Mesothelial cell of epicardium (in vitro differentiated cells): ENCODE results near the gene CCL23. TPM values are rescaled to one million over a fixed set of nuclear protein-coding genes. Genes with fewer than 3 reads are reported as not detected.
A peak's percentile ranks its signal among the peaks of the same experiment; 100 is the strongest.

Source experiments
- DNase-seq, 2 experiments: peaks; one replicate each; pipeline ENCODE4 v3.0.0; 2021; ENCODE audit warnings: low spot score in 2 of 2; ENCODE audit not compliant: unreplicated experiment in 2 of 2
- H3K27ac Mint-ChIP-seq: 2 replicates; pipeline ENCODE4 v1.8.0; 2021; ENCODE audit warnings: mixed read lengths
- H3K27me3 Mint-ChIP-seq: 2 replicates; pipeline ENCODE4 v1.8.0; 2021; ENCODE audit warnings: low read depth, mixed read lengths
- H3K36me3 Mint-ChIP-seq: 2 replicates; pipeline ENCODE4 v1.8.0; 2021; ENCODE audit warnings: mixed read lengths
- H3K4me1 Mint-ChIP-seq: 2 replicates; pipeline ENCODE4 v1.8.0; 2021; ENCODE audit warnings: mixed read lengths
- H3K4me3 Mint-ChIP-seq: 2 replicates; pipeline ENCODE4 v1.8.0; 2021; ENCODE audit warnings: mild to moderate bottlenecking, moderate library complexity, mixed read lengths
- H3K9me3 Mint-ChIP-seq: 2 replicates; pipeline ENCODE4 v1.8.0; 2021; ENCODE audit warnings: mixed read lengths
- total RNA-seq: library from RNA; stranded (reverse); gene quantifications from 3 replicates; pipeline ENCODE4 v1.2.1, GENCODE V29; 2021
- TF ChIP-seq, protein P1 (sequence below): fragments of 200-600 bp; sonication (generic); IDR thresholded peaks from one replicate; pipeline ENCODE4 v1.5.0; 2021; ENCODE audit warnings: antibody characterized with exemption; ENCODE audit not compliant: unreplicated experiment

Gene CCL23
- total RNA-seq, 1 donor from 2014 or later: not detected

DNA sequence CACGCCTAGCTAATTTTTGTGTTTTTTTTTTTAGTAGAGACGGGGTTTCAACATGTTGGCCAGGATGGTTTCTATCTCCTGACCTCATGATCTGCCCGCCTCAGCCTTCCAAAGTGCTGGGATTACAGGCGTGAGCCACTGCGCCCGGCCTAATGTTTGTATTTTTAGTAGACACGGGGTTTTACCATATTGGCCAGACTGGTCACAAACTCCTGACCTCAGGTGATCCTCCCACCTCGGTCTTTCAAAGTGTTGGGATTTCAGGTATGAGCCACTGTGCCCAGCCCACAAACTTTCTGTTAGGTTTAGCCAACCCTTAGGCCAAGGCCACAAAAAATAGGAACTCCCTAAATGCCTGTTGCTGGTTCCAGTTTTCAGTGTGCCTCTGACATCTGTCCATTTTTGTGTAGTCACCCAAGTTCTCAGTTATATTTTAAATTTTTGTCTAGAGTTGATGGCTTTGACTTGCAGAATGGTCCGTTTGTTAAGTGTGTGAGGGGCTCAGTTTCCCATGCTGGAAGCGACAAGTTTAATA lies 49.2 kb downstream of the CCL23 start:
- no peaks in the 10 kb centered on the region for H3K36me3 Mint-ChIP-seq
- peaks cover 20% of the 10 kb centered on the region for H3K27me3 Mint-ChIP-seq
- H3K4me3 Mint-ChIP-seq: no peak overlapping the region
- no peaks in the 10 kb centered on the region for H3K4me1 Mint-ChIP-seq
- no peak overlapping the region for H3K27ac Mint-ChIP-seq
- H3K9me3 Mint-ChIP-seq: no peaks in the 10 kb centered on the region
- TF ChIP-seq, protein P1, sequence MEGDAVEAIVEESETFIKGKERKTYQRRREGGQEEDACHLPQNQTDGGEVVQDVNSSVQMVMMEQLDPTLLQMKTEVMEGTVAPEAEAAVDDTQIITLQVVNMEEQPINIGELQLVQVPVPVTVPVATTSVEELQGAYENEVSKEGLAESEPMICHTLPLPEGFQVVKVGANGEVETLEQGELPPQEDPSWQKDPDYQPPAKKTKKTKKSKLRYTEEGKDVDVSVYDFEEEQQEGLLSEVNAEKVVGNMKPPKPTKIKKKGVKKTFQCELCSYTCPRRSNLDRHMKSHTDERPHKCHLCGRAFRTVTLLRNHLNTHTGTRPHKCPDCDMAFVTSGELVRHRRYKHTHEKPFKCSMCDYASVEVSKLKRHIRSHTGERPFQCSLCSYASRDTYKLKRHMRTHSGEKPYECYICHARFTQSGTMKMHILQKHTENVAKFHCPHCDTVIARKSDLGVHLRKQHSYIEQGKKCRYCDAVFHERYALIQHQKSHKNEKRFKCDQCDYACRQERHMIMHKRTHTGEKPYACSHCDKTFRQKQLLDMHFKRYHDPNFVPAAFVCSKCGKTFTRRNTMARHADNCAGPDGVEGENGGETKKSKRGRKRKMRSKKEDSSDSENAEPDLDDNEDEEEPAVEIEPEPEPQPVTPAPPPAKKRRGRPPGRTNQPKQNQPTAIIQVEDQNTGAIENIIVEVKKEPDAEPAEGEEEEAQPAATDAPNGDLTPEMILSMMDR: no peak
- peak in 1 of 2 experiments; percentile 19 for DNase-seq

DNA sequence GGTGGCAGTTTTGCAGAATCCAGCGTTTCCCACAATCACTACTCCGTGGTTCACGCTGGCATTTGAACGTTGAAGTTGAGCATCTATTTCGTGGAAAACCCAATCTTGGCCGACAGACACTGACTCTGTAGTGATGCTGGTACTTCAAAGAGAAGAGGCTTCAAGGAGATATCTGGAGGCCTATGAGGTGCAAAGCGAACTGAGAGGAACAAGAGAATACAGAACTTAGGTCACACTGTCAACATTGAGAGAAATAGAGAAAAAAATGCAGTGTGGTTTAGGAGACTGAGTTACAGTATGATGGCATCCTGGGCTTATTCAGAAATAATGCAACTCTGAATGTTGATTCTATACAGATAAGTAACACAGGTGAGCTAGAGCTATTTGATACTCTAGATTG lies 52.5 kb downstream of the CCL23 start:
- H3K27ac Mint-ChIP-seq: no peak overlapping the region
- peak in 1 of 2 experiments; percentile 13 for DNase-seq
- no peaks in the 10 kb centered on the region for H3K36me3 Mint-ChIP-seq
- TF ChIP-seq, protein P1: no peak
- H3K27me3 Mint-ChIP-seq: peaks cover 29% of the 10 kb centered on the region
- H3K4me1 Mint-ChIP-seq: no peaks in the 10 kb centered on the region
- no peaks in the 10 kb centered on the region for H3K9me3 Mint-ChIP-seq
- no peak overlapping the region for H3K4me3 Mint-ChIP-seq

DNA sequence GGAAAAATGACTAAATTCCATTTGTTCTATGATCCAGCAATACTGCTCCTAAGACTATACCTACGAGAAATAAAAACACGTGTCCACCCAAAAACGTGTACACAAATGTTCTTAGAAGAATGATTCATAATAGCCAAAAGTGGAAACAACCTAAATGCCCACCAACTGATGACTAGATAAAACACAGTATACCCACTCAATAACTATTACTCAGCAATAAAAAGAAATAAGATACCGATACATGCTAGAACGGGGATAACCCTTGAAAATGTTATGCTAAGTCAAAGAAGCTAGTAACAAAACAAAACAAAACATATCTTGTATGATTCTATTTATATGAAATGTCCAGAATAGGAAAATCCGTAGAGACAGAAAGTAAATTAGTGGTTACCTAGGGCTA lies 54.1 kb downstream of the CCL23 start:
- Mint-ChIP-seq H3K4me1 (no peaks in the 10 kb centered on the region), H3K4me3 (no peak overlapping the region), H3K36me3 (no peaks in the 10 kb centered on the region), H3K27ac (no peak overlapping the region), H3K27me3 (peaks cover 30% of the 10 kb centered on the region), H3K9me3 (no peaks in the 10 kb centered on the region)
- TF ChIP-seq, protein P1: no peak
- no peak for DNase-seq

Other genes starting within 250 kb of the CCL23 start
- gene MMP28, start 222.3 kb downstream of the CCL23 start, total RNA-seq: 0.34 to 0.86 TPM in 2 of 3 replicates, not detected in the other
- gene TAF15, start 208.5 kb downstream of the CCL23 start, total RNA-seq: 218 to 235 TPM (median 225 TPM) in 3 replicates
- gene HEATR9, start 149.1 kb downstream of the CCL23 start, total RNA-seq: not detected in 3 replicates
- not detected in 3 replicates for gene CCL5, start 137.6 kb downstream of the CCL23 start, total RNA-seq
- gene RDM1, start 87.2 kb downstream of the CCL23 start, total RNA-seq: 2.1 to 3.5 TPM (median 3.4 TPM) in 3 replicates
- not detected in 3 replicates for gene LYZL6, start 74.3 kb downstream of the CCL23 start, total RNA-seq
- not detected in 3 replicates for gene CCL16, start 36.5 kb downstream of the CCL23 start, total RNA-seq
- gene CCL14, start 31.2 kb downstream of the CCL23 start, total RNA-seq: not detected in 3 replicates
- not detected in 3 replicates for gene CCL15, start 16.4 kb downstream of the CCL23 start, total RNA-seq
- not detected in 3 replicates for gene CCL18, start 46.3 kb upstream of the CCL23 start, total RNA-seq
- gene CCL3, start 72.2 kb upstream of the CCL23 start, total RNA-seq: not detected in 3 replicates
- not detected in 3 replicates for gene CCL4, start 85.9 kb upstream of the CCL23 start, total RNA-seq
- gene TBC1D3B, start 158.7 kb upstream of the CCL23 start, total RNA-seq: 27.9 to 28.4 TPM (median 28.2 TPM) in 3 replicates
- gene CCL3L1, start 178.8 kb upstream of the CCL23 start, total RNA-seq: not detected in 3 replicates
- gene CCL4L2, start 193.1 kb upstream of the CCL23 start, total RNA-seq: not detected in 3 replicates
- 0.60 to 1.3 TPM (median 0.80 TPM) in 3 replicates for gene TBC1D3I, start 246.6 kb upstream of the CCL23 start, total RNA-seq